GM12878 (cell line): Measurements from ENCODE around the gene SLC35F3.
"Not testable (repeated sequence)": the region's sequence is repeated elsewhere in the genome, so short reads cannot be mapped to it uniquely, and the experiment has no call there.

Source experiments
- CREM ChIP-seq: IDR thresholded peaks from 2 replicates; pipeline ENCODE4 v1.6.1; 2014; ENCODE audit warnings: antibody characterized with exemption, low read depth
- JUND ChIP-seq: IDR thresholded peaks from 2 replicates; pipeline ENCODE4 v1.6.1; 2012; ENCODE audit warnings: low read depth, mild to moderate bottlenecking, low read length, improper control_type of control experiment, moderate library complexity
- POLR2A ChIP-seq: IDR thresholded peaks from 2 replicates; pipeline ENCODE4 v1.6.1; 2011; ENCODE audit warnings: low read depth, mild to moderate bottlenecking, low read length
- RFX5 ChIP-seq: IDR thresholded peaks from 2 replicates; pipeline ENCODE4 v1.6.1; 2011; ENCODE audit warnings: low read depth, low read length, improper control_type of control experiment
- TCF3 ChIP-seq: IDR thresholded peaks from 2 replicates; pipeline ENCODE4 v1.6.1; 2012; ENCODE audit warnings: low read depth, mild to moderate bottlenecking, low read length, borderline replicate concordance; ENCODE audit not compliant: insufficient read depth
- YY1 ChIP-seq: IDR thresholded peaks from 2 replicates; pipeline ENCODE4 v1.6.1; 2011; ENCODE audit warnings: low read depth, mild to moderate bottlenecking, low read length
- ZNF384 ChIP-seq: IDR thresholded peaks from 2 replicates; pipeline ENCODE4 v1.6.1; 2012; ENCODE audit warnings: low read depth, mild to moderate bottlenecking, low read length, improper control_type of control experiment, borderline replicate concordance
- ZNF622 ChIP-seq: fragments of 450-650 bp; IDR thresholded peaks from 2 replicates; pipeline ENCODE4 v1.6.1; 2017; ENCODE audit warnings: mild to moderate bottlenecking, inconsistent platforms
- TF ChIP-seq, protein P1 (sequence below), 3 experiments: IDR thresholded peaks in 2 of 3; conservative IDR thresholded peaks in 1 of 3; 2 replicates each; pipeline ENCODE4 v1.5.1; 2011; ENCODE audit warnings: low read depth in 3 of 3, low read length in 3 of 3, mild to moderate bottlenecking in 3 of 3, control low read depth in 2 of 3, moderate library complexity in 2 of 3, inconsistent platforms in 1 of 3, mixed read lengths in 1 of 3; ENCODE audit not compliant: control insufficient read depth in 2 of 3, insufficient read depth in 1 of 3; ENCODE audit errors: extremely low read depth in 1 of 3
- TF ChIP-seq, protein P2 (sequence below): IDR thresholded peaks from 2 replicates; pipeline ENCODE4 v1.6.1; 2012; ENCODE audit warnings: low read depth, low read length, improper control_type of control experiment
- TF ChIP-seq, protein P3 (sequence below): IDR thresholded peaks from 2 replicates; pipeline ENCODE4 v1.6.1; 2012; ENCODE audit warnings: improper control_type of control experiment, low read depth, low read length; ENCODE audit not compliant: insufficient replicate concordance

DNA sequence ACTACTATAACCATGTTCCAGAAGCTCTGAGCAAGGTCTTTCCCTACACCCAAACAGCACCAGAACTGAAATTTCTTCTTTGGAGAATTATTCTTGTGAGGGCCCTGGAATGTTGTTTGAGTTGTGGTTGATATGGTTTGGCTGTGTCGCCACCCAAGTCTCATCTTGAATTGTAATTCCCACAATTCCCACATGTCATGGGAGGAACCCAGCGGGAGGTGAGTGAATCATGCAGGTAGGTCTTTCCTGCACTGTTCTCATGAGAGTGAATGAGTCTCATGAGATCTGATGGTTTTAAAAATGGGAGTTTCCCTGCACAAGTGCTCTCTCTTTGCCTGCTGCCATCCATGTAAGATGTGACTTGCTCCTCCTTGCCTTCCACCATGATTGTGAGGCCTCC lies 272.4 kb downstream of the SLC35F3 start:
- not testable (repeated sequence) for TF ChIP-seq POLR2A, ZNF622, TCF3, YY1, CREM, ZNF384, RFX5, JUND
- TF ChIP-seq, protein P1, sequence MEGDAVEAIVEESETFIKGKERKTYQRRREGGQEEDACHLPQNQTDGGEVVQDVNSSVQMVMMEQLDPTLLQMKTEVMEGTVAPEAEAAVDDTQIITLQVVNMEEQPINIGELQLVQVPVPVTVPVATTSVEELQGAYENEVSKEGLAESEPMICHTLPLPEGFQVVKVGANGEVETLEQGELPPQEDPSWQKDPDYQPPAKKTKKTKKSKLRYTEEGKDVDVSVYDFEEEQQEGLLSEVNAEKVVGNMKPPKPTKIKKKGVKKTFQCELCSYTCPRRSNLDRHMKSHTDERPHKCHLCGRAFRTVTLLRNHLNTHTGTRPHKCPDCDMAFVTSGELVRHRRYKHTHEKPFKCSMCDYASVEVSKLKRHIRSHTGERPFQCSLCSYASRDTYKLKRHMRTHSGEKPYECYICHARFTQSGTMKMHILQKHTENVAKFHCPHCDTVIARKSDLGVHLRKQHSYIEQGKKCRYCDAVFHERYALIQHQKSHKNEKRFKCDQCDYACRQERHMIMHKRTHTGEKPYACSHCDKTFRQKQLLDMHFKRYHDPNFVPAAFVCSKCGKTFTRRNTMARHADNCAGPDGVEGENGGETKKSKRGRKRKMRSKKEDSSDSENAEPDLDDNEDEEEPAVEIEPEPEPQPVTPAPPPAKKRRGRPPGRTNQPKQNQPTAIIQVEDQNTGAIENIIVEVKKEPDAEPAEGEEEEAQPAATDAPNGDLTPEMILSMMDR (IDR thresholded peaks at IDR 0.05 in 2 of 3, conservative IDR thresholded peaks at IDR 0.05 in 1 of 3; ENCODE audit: control insufficient read depth in 2 of 3, extremely low read depth in 1 of 3, insufficient read depth in 1 of 3, low read depth in 3 of 3, low read length in 3 of 3): not testable (repeated sequence)
- TF ChIP-seq, protein P2, sequence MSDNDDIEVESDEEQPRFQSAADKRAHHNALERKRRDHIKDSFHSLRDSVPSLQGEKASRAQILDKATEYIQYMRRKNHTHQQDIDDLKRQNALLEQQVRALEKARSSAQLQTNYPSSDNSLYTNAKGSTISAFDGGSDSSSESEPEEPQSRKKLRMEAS: not testable (repeated sequence)
- TF ChIP-seq, protein P3, sequence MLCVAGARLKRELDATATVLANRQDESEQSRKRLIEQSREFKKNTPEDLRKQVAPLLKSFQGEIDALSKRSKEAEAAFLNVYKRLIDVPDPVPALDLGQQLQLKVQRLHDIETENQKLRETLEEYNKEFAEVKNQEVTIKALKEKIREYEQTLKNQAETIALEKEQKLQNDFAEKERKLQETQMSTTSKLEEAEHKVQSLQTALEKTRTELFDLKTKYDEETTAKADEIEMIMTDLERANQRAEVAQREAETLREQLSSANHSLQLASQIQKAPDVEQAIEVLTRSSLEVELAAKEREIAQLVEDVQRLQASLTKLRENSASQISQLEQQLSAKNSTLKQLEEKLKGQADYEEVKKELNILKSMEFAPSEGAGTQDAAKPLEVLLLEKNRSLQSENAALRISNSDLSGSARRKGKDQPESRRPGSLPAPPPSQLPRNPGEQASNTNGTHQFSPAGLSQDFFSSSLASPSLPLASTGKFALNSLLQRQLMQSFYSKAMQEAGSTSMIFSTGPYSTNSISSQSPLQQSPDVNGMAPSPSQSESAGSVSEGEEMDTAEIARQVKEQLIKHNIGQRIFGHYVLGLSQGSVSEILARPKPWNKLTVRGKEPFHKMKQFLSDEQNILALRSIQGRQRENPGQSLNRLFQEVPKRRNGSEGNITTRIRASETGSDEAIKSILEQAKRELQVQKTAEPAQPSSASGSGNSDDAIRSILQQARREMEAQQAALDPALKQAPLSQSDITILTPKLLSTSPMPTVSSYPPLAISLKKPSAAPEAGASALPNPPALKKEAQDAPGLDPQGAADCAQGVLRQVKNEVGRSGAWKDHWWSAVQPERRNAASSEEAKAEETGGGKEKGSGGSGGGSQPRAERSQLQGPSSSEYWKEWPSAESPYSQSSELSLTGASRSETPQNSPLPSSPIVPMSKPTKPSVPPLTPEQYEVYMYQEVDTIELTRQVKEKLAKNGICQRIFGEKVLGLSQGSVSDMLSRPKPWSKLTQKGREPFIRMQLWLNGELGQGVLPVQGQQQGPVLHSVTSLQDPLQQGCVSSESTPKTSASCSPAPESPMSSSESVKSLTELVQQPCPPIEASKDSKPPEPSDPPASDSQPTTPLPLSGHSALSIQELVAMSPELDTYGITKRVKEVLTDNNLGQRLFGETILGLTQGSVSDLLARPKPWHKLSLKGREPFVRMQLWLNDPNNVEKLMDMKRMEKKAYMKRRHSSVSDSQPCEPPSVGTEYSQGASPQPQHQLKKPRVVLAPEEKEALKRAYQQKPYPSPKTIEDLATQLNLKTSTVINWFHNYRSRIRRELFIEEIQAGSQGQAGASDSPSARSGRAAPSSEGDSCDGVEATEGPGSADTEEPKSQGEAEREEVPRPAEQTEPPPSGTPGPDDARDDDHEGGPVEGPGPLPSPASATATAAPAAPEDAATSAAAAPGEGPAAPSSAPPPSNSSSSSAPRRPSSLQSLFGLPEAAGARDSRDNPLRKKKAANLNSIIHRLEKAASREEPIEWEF: not testable (repeated sequence)
